GM10266 (cell line): ENCODE results near the gene SNCB.
"Not testable (repeated sequence)": the region's sequence is repeated elsewhere in the genome, so short reads cannot be mapped to it uniquely, and the experiment has no call there.

Source experiments
- DNase-seq: peaks from one replicate; pipeline ENCODE4 v3.0.0; 2012; ENCODE audit errors: extremely low spot score
- TF ChIP-seq, protein P1 (sequence below): IDR thresholded peaks from 2 replicates; pipeline ENCODE4 v1.5.1; 2012; ENCODE audit warnings: mild to moderate bottlenecking, low read depth; ENCODE audit not compliant: control insufficient read depth, insufficient read depth; ENCODE audit errors: missing control alignments

Gene SNCB

DNA sequence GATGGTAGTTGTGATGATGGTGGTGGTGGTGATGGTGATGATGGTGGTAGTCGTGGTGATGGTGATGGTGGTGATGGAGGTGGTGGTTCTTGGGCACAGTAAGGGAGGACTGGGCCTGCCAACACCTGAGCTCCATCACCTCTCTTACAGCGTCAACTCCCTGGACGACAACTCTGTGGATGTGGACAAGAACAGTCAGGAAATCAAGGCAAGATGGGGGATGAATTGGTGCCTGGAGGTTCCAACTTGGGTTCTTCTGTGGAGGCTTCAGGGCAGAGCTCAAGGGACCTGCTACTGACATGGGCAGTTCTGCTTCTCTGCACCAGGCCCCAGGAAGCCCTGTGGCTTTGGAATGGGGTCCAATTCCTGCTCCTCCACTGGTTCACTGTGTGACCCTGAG, 37.8 kb downstream of the SNCB start:
- TF ChIP-seq, protein P1, sequence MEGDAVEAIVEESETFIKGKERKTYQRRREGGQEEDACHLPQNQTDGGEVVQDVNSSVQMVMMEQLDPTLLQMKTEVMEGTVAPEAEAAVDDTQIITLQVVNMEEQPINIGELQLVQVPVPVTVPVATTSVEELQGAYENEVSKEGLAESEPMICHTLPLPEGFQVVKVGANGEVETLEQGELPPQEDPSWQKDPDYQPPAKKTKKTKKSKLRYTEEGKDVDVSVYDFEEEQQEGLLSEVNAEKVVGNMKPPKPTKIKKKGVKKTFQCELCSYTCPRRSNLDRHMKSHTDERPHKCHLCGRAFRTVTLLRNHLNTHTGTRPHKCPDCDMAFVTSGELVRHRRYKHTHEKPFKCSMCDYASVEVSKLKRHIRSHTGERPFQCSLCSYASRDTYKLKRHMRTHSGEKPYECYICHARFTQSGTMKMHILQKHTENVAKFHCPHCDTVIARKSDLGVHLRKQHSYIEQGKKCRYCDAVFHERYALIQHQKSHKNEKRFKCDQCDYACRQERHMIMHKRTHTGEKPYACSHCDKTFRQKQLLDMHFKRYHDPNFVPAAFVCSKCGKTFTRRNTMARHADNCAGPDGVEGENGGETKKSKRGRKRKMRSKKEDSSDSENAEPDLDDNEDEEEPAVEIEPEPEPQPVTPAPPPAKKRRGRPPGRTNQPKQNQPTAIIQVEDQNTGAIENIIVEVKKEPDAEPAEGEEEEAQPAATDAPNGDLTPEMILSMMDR: no peak
- DNase-seq: no peak

DNA sequence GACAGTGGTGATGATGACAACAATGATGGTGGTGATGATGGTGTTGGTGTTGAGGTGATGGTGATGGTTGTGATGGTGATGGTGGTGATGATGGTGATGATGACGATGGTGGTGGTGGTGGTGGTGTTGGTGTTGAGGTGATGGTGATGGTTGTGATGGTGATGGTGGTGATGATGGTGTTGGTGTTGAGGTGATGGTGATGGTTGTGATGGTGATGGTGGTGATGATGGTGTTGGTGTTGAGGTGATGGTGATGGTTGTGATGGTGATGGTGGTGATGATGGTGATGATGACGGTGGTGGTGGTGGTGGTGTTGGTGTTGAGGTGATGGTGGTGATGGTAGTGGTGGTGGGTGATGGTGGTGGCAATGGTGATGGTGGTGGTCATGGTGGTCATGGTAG, 38.7 kb downstream of the SNCB start:
- DNase-seq: not testable (repeated sequence)

DNA sequence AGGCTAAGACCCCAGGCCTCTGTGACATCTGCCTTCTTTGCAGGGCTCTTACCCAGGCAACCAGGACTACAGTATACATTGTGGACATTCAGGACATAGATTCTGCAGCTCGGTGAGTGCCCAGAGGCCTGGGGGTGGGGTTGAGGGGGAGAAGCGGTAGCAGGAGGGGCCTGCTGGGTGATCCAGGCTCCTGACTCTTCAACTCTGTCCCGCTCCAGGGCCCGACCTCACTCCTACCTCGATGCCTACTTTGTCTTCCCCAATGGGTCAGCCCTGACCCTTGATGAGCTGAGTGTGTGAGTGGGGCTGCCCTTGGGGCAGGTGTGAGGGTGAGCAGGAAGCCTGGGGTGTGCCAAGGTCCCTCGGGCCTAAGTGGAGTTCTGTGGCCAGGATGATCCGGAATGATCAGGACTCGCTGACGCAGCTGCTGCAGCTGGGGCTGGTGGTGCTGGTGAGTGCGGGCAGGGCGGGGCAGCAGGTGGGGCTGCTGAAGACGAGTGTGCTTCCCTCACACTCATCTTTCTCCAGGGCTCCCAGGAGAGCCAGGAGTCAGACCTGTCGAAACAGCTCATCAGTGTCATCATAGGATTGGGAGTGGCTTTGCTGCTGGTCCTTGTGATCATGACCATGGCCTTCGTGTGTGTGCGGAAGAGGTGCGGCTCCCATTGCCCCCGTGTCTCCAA, 40.2 kb downstream of the SNCB start:
- TF ChIP-seq, protein P1: no peak
- DNase-seq: no peak

DNA sequence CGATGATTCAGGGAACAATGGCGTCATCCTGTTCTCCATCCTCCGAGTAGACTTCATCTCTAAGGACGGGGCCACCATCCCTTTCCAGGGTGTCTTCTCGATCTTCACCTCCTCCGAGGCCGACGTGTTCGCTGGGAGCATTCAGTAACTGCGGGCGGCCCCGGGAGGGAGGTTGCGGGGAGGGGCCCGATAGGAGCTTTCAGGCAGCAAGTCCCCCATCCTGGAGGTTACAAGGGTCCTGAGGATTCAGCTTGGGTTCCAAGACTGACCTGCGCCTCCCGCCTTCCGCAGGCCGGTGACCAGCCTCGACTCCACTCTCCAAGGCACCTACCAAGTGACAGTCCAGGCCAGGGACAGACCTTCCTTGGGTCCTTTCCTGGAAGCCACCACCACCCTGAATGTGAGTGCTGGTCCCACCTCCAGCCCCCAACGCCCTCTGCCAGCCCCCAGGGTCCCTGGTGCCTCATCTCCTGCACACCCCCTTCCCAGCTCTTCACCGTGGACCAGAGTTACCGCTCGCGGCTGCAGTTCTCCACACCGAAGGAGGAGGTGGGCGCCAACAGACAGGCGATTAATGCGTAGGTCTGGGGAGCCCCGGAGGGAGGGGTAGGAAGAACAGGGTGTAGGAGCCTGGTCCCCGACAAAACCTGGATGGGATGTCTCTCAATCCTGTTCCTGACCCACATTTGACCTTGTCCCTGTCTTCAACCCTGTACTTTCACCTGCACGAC, 41.1 kb downstream of the SNCB start:
- DNase-seq: no peak
- TF ChIP-seq, protein P1: no peak

DNA sequence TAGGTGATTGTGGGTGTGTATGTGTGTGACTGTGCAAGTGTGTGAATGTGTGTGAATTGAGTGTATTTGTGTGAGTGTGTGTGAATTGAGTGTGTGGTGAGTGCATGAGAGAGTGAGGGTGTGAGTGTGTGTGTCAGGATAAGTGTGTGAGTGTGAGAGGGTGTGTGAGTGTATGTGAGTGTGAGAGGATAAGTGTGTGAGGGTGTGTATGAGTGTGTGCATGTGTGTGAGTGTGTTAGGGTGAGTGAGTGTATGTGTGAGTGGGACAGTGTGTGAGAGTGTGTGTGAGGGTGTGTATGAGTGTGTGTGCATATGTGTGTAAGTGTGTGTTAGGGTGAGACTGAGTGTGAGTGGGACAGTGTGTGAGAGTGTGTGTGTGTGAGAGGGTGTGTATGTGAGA, 42.0 kb downstream of the SNCB start:
- DNase-seq: no peak
- TF ChIP-seq, protein P1: no peak

DNA sequence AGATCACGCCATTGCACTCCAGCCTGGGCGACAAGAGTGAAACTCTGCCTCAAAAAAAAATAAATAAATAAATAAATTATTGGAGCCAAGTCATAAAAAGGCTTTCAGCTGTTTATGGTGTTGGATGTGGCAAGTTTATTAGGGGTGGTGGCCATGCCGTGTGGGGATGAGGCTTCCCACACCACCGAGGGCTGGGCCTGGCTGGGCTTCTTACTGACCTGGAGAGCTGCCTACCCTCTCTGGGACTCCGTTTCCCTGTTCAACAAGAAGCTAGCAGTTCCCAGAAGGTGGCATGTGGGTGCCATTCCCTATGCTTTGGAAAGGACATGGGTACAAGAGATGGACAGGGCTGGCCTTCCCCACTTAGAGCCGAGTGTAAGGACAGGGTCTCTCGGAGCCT, 42.9 kb downstream of the SNCB start:
- no peak for DNase-seq
- TF ChIP-seq, protein P1: no peak

DNA sequence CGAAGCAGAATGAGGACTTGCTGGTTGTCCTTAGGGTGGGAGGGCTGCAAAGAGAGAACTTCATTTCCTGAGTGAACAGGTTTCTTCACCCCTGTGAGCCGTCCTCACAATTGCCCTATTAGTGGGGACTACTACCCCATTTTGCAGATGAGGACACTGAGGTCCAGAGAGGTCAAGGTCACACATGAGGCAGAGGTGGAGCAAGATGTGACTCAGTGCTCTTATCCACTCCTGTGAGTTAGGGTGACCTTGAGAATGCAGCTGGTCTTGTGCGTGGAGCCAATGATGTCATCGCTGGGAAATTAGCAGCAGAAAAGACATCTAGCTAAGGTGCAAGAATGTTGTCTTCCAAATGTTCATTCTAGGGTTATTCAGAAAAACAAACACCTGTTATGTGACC, 47.3 kb downstream of the SNCB start:
- DNase-seq: no peak
- TF ChIP-seq, protein P1: no peak
